Suppressor macrophage treated with lipopolysaccharide for 4 hours (primary cell): Measurements from ENCODE around the gene CAAP1.
A peak's percentile ranks its signal among the peaks of the same experiment; 100 is the strongest.

ENCODE experiments used
- DNase-seq: peaks from one replicate; pipeline ENCODE4 v3.0.0-alpha.2; 2020

Gene CAAP1

GRCh38 chr9:26828391-26828955, 64.1 kb downstream of the CAAP1 start:
- peak; percentile 71 for DNase-seq

- DNase-seq, result no peak
Observed at GRCh38 chr9:26814799-26815198, 77.8 kb downstream of the CAAP1 start.

- no peak for DNase-seq
Observed at GRCh38 chr9:26813247-26813646, 79.4 kb downstream of the CAAP1 start.

- no peak for DNase-seq
Observed at GRCh38 chr9:26812217-26812616, 80.4 kb downstream of the CAAP1 start.

- no peak for DNase-seq
Observed at GRCh38 chr9:26811106-26811505, 81.5 kb downstream of the CAAP1 start.

GRCh38 chr9:26809795-26810194, 82.8 kb downstream of the CAAP1 start:
- no peak for DNase-seq

- no peak for DNase-seq
Observed at GRCh38 chr9:26807161-26807560, 85.4 kb downstream of the CAAP1 start.

GRCh38 chr9:26802921-26803320, 89.7 kb downstream of the CAAP1 start:
- no peak for DNase-seq

- DNase-seq, result no peak
Observed at GRCh38 chr9:26801772-26802171, 90.8 kb downstream of the CAAP1 start.

- DNase-seq, result no peak
Observed at GRCh38 chr9:26800322-26800721, 92.3 kb downstream of the CAAP1 start.

- DNase-seq, result no peak
Observed at GRCh38 chr9:26791274-26791673, 101.3 kb downstream of the CAAP1 start.
